ENCODE results near the gene CALR3. TPM values are rescaled to one million over a fixed set of nuclear protein-coding genes. Genes with fewer than 3 reads are reported as not detected.
"Not testable (repeated sequence)": the region's sequence is repeated elsewhere in the genome, so short reads cannot be mapped to it uniquely, and the experiment has no call there.

CALR3 gene
- total RNA-seq: not detected

- H3K36me3 ChIP-seq: no peaks in the 10 kb centered on the region
- peaks cover 0 to 17% of the 10 kb centered on the region in 2 donors for H3K4me1 ChIP-seq (ENCODE audit: control insufficient read depth in 1 of 2, low read depth in 2 of 2)
- no peaks in the 10 kb centered on the region for H3K9me3 ChIP-seq
- peak within 1 kb of the TSS; percentile 84 for H3K4me3 ChIP-seq
- DNase-seq (ENCODE audit: low spot score) (peak; percentile 97), ATAC-seq (ENCODE audit: insufficient number of reproducible peaks, low FRiP score, low read depth) (peak; percentile 98)
- TF ChIP-seq CTCF (IDR thresholded peaks at IDR 0.05): peak; percentile 32
- no peaks in the 10 kb centered on the region for H3K27me3 ChIP-seq (replicated peaks; ENCODE audit: insufficient read depth)
- peak within 1 kb of the TSS; percentile 54 to 75 for H3K27ac ChIP-seq
Measured at GRCh38 chr19:16495982-16496612, at the start of gene CALR3, which contains the start of gene C19orf44. TSS of gene CALR3 (minus strand) at chr19:16496167. CDS start at chr19:16496129, 38 bp downstream. TSS of gene C19orf44 (plus strand) at chr19:16496394. CDS start at chr19:16500793, 4,399 bp downstream.

- H3K4me1 ChIP-seq (ENCODE audit: control insufficient read depth in 1 of 2, low read depth in 2 of 2): peaks cover 22 to 35% of the 10 kb centered on the region in 2 donors
- H3K4me3 ChIP-seq: no peak overlapping the region
- H3K27me3 ChIP-seq (replicated peaks; ENCODE audit: insufficient read depth): no peaks in the 10 kb centered on the region
- H3K36me3 ChIP-seq: peaks cover under 1% of the 10 kb centered on the region
- DNase-seq (ENCODE audit: low spot score): no peak
- no peak overlapping the region for H3K27ac ChIP-seq
- ATAC-seq (ENCODE audit: insufficient number of reproducible peaks, low FRiP score, low read depth): no peak
- TF ChIP-seq CTCF (IDR thresholded peaks at IDR 0.05): no peak
- no peaks in the 10 kb centered on the region for H3K9me3 ChIP-seq
Measured at GRCh38 chr19:16544473-16545231, 48.7 kb upstream of the CALR3 start.

- not testable (repeated sequence) for H3K4me3 ChIP-seq; ATAC-seq (ENCODE audit: insufficient number of reproducible peaks, low FRiP score, low read depth); H3K27me3 ChIP-seq (replicated peaks; ENCODE audit: insufficient read depth); H3K9me3 ChIP-seq; DNase-seq (ENCODE audit: low spot score); H3K27ac ChIP-seq; H3K36me3 ChIP-seq
- H3K4me1 ChIP-seq (ENCODE audit: control insufficient read depth in 1 of 2, low read depth in 2 of 2): peaks cover 22 to 38% of the 10 kb centered on the region in 2 donors
Measured at GRCh38 chr19:16543734-16544133, 47.8 kb upstream of the CALR3 start.

GRCh38 chr19:16542910-16543472 lies 47.0 kb upstream of the CALR3 start:
- DNase-seq (ENCODE audit: low spot score) (no peak), ATAC-seq (ENCODE audit: insufficient number of reproducible peaks, low FRiP score, low read depth) (no peak)
- Histone ChIP-seq H3K4me3 (peak overlapping the region; percentile 94), H3K27me3 (replicated peaks; ENCODE audit: insufficient read depth) (no peaks in the 10 kb centered on the region), H3K27ac (peak overlapping the region; percentile 68 to 79), H3K36me3 (no peaks in the 10 kb centered on the region), H3K9me3 (no peaks in the 10 kb centered on the region), H3K4me1 (ENCODE audit: control insufficient read depth in 1 of 2, low read depth in 2 of 2) (peaks cover 22 to 45% of the 10 kb centered on the region in 2 donors)
- no peak for TF ChIP-seq CTCF (IDR thresholded peaks at IDR 0.05)

GRCh38 chr19:16542045-16542909 lies 46.3 kb upstream of the CALR3 start, which contains the start of gene CHERP:
TSS of gene CHERP (minus strand) at chr19:16542437. CDS start at chr19:16542378, 59 bp downstream.
- Histone ChIP-seq H3K4me1 (ENCODE audit: control insufficient read depth in 1 of 2, low read depth in 2 of 2) (peaks cover 22 to 45% of the 10 kb centered on the region in 2 donors), H3K4me3 (peak within 1 kb of the TSS; percentile 94), H3K27me3 (replicated peaks; ENCODE audit: insufficient read depth) (no peaks in the 10 kb centered on the region), H3K36me3 (peaks cover 5% of the 10 kb centered on the region), H3K27ac (peak within 1 kb of the TSS; percentile 70 to 79), H3K9me3 (no peaks in the 10 kb centered on the region)
- TF ChIP-seq CTCF (IDR thresholded peaks at IDR 0.05): no peak
- ATAC-seq (ENCODE audit: insufficient number of reproducible peaks, low FRiP score, low read depth): peak; percentile 95
- DNase-seq (ENCODE audit: low spot score): peak; percentile 65

Measured in thoracic aorta (tissue), 2 donors.